B cell (primary cell): ENCODE data around the gene SWSAP1. TPM values are rescaled to one million over a fixed set of nuclear protein-coding genes. Genes with fewer than 3 reads are reported as not detected.

Experiments
- ATAC-seq: fragments of 200-7000 bp; cut with Tn5 transposase; one replicate; pipeline ENCODE4 v1.10.0; 2021; ENCODE audit warnings: low read depth, mild to moderate bottlenecking, moderate number of reproducible peaks, moderate library complexity
- CTCF ChIA-PET: fragments of 350-600 bp; sonication (Branson Sonifier 250); formaldehyde crosslinking; loops from one replicate; lab custom pipeline; 2021; ENCODE audit warnings: antibody characterized with exemption, inconsistent platforms; lab: Charles Lee
- POLR2A ChIA-PET: fragments of 350-600 bp; sonication (Branson Sonifier 250); formaldehyde crosslinking; loops from one replicate; lab custom pipeline; 2021; ENCODE audit warnings: antibody characterized with exemption; lab: Charles Lee
- DNase-seq: peaks from one replicate; pipeline ENCODE4 v3.0.0; 2013
- H2AFZ ChIP-seq: 2 replicates; pipeline ENCODE4 v1.6.1; 2012; ENCODE audit warnings: mild to moderate bottlenecking, low read depth, low read length; ENCODE audit not compliant: insufficient read depth, poor library complexity, severe bottlenecking
- H3K27ac ChIP-seq, 2 donors: 1 replicate in 1 of 2; 2 replicates in 1 of 2; pipeline ENCODE4 v1.5.1; 2012 to 2013; ENCODE audit warnings: low read length in 2 of 2, mild to moderate bottlenecking in 2 of 2, moderate library complexity in 1 of 2
- H3K27me3 ChIP-seq, 4 experiments: fragments of 200-600 bp in 1 of 4; sonication (generic) in 1 of 4; replicated peaks in 1 of 4; 1 replicate in 2 of 4; 2 replicates in 2 of 4; pipeline versions ENCODE4 v1.6.1 to v1.7.0; 2013 to 2016; ENCODE audit warnings: low read length in 3 of 4, mild to moderate bottlenecking in 2 of 4, mixed read lengths in 1 of 4, moderate library complexity in 1 of 4; ENCODE audit not compliant: insufficient read depth in 4 of 4, control insufficient read depth in 3 of 4; ENCODE audit errors: control extremely low read depth in 1 of 4
- H3K36me3 ChIP-seq, 2 experiments: replicated peaks in 1 of 2; 1 replicate in 1 of 2; 2 replicates in 1 of 2; pipeline versions ENCODE4 v1.6.1 to v1.7.1; 2013; ENCODE audit warnings: low read length in 1 of 2; ENCODE audit not compliant: insufficient read depth in 2 of 2, control insufficient read depth in 1 of 2; ENCODE audit errors: control extremely low read depth in 1 of 2, extremely low read depth in 1 of 2
- H3K4me1 ChIP-seq, 2 donors: fragments of 200-600 bp in 1 of 2; sonication (generic) in 1 of 2; 1 replicate in 1 of 2; 2 replicates in 1 of 2; pipeline versions ENCODE4 v1.5.1 to v1.6.1; 2013 to 2017; ENCODE audit warnings: low read length in 2 of 2; ENCODE audit not compliant: control insufficient read depth in 2 of 2, insufficient read depth in 2 of 2
- H3K4me2 ChIP-seq: replicated peaks from 2 replicates; pipeline ENCODE3; 2012; ENCODE audit warnings: mild to moderate bottlenecking, low read depth, low read length; ENCODE audit not compliant: poor library complexity, severe bottlenecking
- H3K4me3 ChIP-seq, 5 experiments: fragments of 200-600 bp in 1 of 5; sonication (generic) in 1 of 5; 1 replicate in 3 of 5; 2 replicates in 2 of 5; pipeline versions ENCODE4 v1.5.1 to v1.7.0; 2011 to 2016; ENCODE audit warnings: low read length in 4 of 5, mild to moderate bottlenecking in 4 of 5, low read depth in 2 of 5, control low read depth in 1 of 5, moderate library complexity in 1 of 5; ENCODE audit not compliant: insufficient read depth in 1 of 5; ENCODE audit errors: control extremely low read depth in 1 of 5, extremely low read depth in 1 of 5
- H3K79me2 ChIP-seq: fragments of 200-600 bp; sonication (generic); one replicate; pipeline ENCODE4 v1.6.0; 2016; ENCODE audit warnings: low read length; ENCODE audit not compliant: control insufficient read depth, insufficient read depth
- H3K9ac ChIP-seq: fragments of 200-600 bp; sonication (generic); 2 replicates; pipeline ENCODE4 v1.6.1; 2017; ENCODE audit warnings: mild to moderate bottlenecking, low read length, moderate library complexity
- H3K9me3 ChIP-seq, 3 donors: one replicate each; pipeline versions ENCODE4 v1.6.1 to v1.7.1; 2013; ENCODE audit warnings: low read length in 2 of 3; ENCODE audit not compliant: control insufficient read depth in 2 of 3, insufficient read depth in 1 of 3; ENCODE audit errors: control extremely low read depth in 1 of 3
- H4K20me1 ChIP-seq: 2 replicates; pipeline ENCODE4 v1.6.0; 2012; ENCODE audit warnings: mild to moderate bottlenecking, low read length; ENCODE audit not compliant: insufficient read depth, control insufficient read depth, poor library complexity, severe bottlenecking
- H3K27ac Mint-ChIP-seq: one replicate; pipeline ENCODE4 v1.8.0; 2021; ENCODE audit warnings: mixed read lengths
- H3K27me3 Mint-ChIP-seq: one replicate; pipeline ENCODE4 v1.8.0; 2021; ENCODE audit warnings: mixed read lengths
- H3K4me1 Mint-ChIP-seq: one replicate; pipeline ENCODE4 v1.8.0; 2021; ENCODE audit warnings: mixed read lengths
- H3K4me3 Mint-ChIP-seq: one replicate; pipeline ENCODE4 v1.8.0; 2021; ENCODE audit warnings: mixed read lengths
- H3K9me3 Mint-ChIP-seq: one replicate; pipeline ENCODE4 v1.8.0; 2022; ENCODE audit warnings: mixed read lengths; ENCODE audit not compliant: insufficient read depth
- CTCF ChIP-seq: fragments of 200-600 bp; IDR thresholded peaks from one replicate; pipeline ENCODE4 v1.8.0; 2022; ENCODE audit warnings: antibody characterized with exemption, mild to moderate bottlenecking
- EZH2 ChIP-seq: IDR thresholded peaks from 2 replicates; pipeline ENCODE4 v1.6.1; 2012; ENCODE audit warnings: borderline replicate concordance, low read depth, mild to moderate bottlenecking, moderate library complexity, low read length; ENCODE audit not compliant: insufficient read depth, poor library complexity, severe bottlenecking
- WGBS: methylation state at CpG from one replicate; pipeline ENCODE4 v1.1.5; 2013; ENCODE audit warnings: missing lambda C conversion rate; ENCODE audit not compliant: insufficient coverage; 5-methylcytosine and 5-hydroxymethylcytosine counted together
- intact Hi-C: fragments of 100-400 bp; cut with micrococcal nuclease; formaldehyde crosslinking; loops from one replicate; pipeline ENCODE4 v1.10.0; 2022
- polyA plus RNA-seq: library from polyadenylated mRNA; depleted of rRNA; stranded (reverse); fragments of >200 nt; gene quantifications from 2 replicates; pipeline ENCODE4 v1.2.3, GENCODE V29; 2012
- total RNA-seq, 2 donors: library from RNA; stranded (reverse); fragments of 120-200 nt in 1 of 2; gene quantifications; 1 replicate in 1 of 2; 2 replicates in 1 of 2; pipeline versions ENCODE4 v1.2.3 to v1.2.4, GENCODE V29; 2013 to 2022

The SWSAP1 gene
- total and polyA plus RNA-seq, 2 donors (not counting 1 experiment from before 2014, with no cell fraction given) = 5.0 to 7.6 TPM

DNA sequence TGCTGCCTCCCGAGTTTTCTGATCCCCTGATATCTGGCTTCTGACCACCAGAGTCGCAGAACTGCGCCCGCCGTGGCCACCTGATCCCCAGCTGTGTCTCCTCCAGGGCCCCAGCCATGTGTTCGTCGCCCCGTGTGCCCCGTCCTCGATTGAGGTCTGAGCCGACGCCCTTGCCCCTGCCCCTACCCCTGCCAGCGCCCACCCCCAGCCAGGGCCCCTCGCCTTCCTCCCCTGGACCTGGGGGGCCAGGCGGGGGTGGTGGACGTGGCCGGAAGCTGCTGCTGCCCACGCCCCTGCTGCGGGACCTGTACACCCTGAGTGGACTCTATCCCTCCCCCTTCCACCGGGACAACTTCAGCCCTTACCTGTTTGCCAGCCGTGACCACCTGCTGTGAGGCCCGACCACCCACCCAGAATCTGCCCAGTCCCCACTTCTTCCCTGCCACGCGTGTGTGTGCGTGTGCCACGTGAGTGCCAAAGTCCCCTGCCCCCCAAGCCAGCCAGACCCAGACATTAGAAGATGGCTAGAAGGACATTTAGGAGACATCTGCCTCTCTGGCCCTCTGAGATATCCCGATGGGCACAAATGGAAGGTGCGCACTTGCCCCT lies 10.1 kb upstream of the SWSAP1 start:
- intact Hi-C loops = no loop called here
- H3K4me3 Mint-ChIP-seq = no peak overlapping the region
- Histone ChIP-seq H3K9me3 (no peaks in the 10 kb centered on the region), H3K9ac (no peak overlapping the region), H3K27me3 (no peaks in the 10 kb centered on the region), H3K4me3 (no peak overlapping the region), H3K27ac (no peak overlapping the region), H4K20me1 (no peaks in the 10 kb centered on the region), H3K4me2 (no peak overlapping the region), H3K79me2 (no peaks in the 10 kb centered on the region), H2AFZ (no peak overlapping the region), H3K36me3 (peaks cover 0 to 21% of the 10 kb centered on the region in 2 experiments), H3K4me1 (no peaks in the 10 kb centered on the region)
- no peak overlapping the region for H3K27ac Mint-ChIP-seq
- ATAC-seq (no peak), DNase-seq (no peak)
- CTCF ChIA-PET = interaction anchor here (1.5 kb wide), 1 partner anchor 26 kb away, joined by 3 read pairs; no protein-coding TSS in a partner anchor
- H3K27me3 Mint-ChIP-seq = no peaks in the 10 kb centered on the region
- WGBS = 94% methylated on average over 25 of the region's 28 CpGs
- POLR2A ChIA-PET = no interaction called here
- H3K4me1 Mint-ChIP-seq = no peaks in the 10 kb centered on the region
- no peaks in the 10 kb centered on the region for H3K9me3 Mint-ChIP-seq
- TF ChIP-seq EZH2 (no peak), CTCF (no peak)

DNA sequence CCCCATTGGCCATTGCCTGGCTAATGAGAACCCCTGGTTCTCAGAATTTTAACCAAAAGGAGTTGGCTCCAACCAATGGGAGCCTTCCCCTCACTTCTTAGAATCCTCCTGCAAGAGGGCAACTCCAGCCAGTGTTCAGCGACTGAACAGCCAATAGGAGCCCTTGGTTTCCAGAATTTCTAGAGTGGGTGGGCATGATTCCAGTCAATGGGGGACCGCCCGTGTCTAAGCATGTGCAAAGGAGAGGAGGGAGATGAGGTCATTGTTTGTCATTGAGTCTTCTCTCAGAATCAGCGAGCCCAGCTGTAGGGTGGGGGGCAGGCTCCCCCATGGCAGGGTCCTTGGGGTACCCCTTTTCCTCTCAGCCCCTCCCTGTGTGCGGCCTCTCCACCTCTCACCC lies 9.5 kb upstream of the SWSAP1 start:
- intact Hi-C loops = no loop called here
- no peak for ATAC-seq

More for the DNA sequence above, 9.5 kb upstream of the SWSAP1 start:
- Mint-ChIP-seq H3K4me3 (no peak overlapping the region), H3K27ac (no peak overlapping the region), H3K27me3 (no peaks in the 10 kb centered on the region), H3K4me1 (no peaks in the 10 kb centered on the region), H3K9me3 (no peaks in the 10 kb centered on the region)
- no peak for DNase-seq
- CTCF ChIA-PET = no interaction called here
- Histone ChIP-seq H3K27me3 (no peaks in the 10 kb centered on the region), H3K27ac (no peak overlapping the region), H3K79me2 (no peaks in the 10 kb centered on the region), H3K9ac (no peak overlapping the region), H3K36me3 (peaks cover 0 to 24% of the 10 kb centered on the region in 2 experiments), H3K4me3 (no peak overlapping the region), H3K9me3 (no peaks in the 10 kb centered on the region), H3K4me1 (no peaks in the 10 kb centered on the region), H4K20me1 (no peaks in the 10 kb centered on the region), H3K4me2 (no peak overlapping the region), H2AFZ (no peak overlapping the region)
- WGBS = no CpG with 5 or more reads among the region's 5 CpGs
- TF ChIP-seq CTCF (no peak), EZH2 (no peak)
- POLR2A ChIA-PET = no interaction called here
